PC-3 (cell line): Measurements from ENCODE around the gene MSMP. TPM values are rescaled to one million over a fixed set of nuclear protein-coding genes. Genes with fewer than 3 reads are reported as not detected.

Experiments used
- ATAC-seq: fragments of 200-7000 bp; cut with Tn5 transposase; 2 replicates; pipeline ENCODE4 v1.9.1; 2020; ENCODE audit warnings: mild to moderate bottlenecking, moderate library complexity
- BruUV-seq: library from RNA; stranded (reverse); fragments of 400-500 nt; replicated peaks from 2 replicates; lab custom pipeline; 2021; lab: Mats Ljungman, UMichigan
- CTCF ChIA-PET: fragments of 300-600 bp; sonication (Branson Sonifier 250); formaldehyde crosslinking; loops from one replicate; lab custom pipeline; 2022; ENCODE audit warnings: antibody characterized with exemption; lab: Charles Lee
- POLR2A ChIA-PET: fragments of 300-600 bp; sonication (Branson Sonifier 250); formaldehyde crosslinking; loops from one replicate; lab custom pipeline; 2022; ENCODE audit warnings: antibody characterized with exemption; ENCODE audit not compliant: unreplicated experiment; lab: Charles Lee
- DNase-seq: peaks from one replicate; pipeline ENCODE4 v3.0.0-alpha.2; 2015
- H2AFZ ChIP-seq: fragments of 300-600 bp; sonication (generic); 2 replicates; pipeline ENCODE4 v1.6.0; 2016; ENCODE audit warnings: antibody characterized with exemption, low read length
- H3F3A ChIP-seq: fragments of 300-600 bp; sonication (generic); one replicate; pipeline ENCODE4 v1.6.0; 2017; ENCODE audit warnings: antibody characterized with exemption, low read length, control low read depth, mild to moderate bottlenecking; ENCODE audit not compliant: unreplicated experiment
- H3K27ac ChIP-seq: fragments of 300-600 bp; sonication (generic); 2 replicates; pipeline ENCODE4 v1.5.1; 2016; ENCODE audit warnings: mild to moderate bottlenecking, low read length
- H3K27me3 ChIP-seq: fragments of 300-600 bp; sonication (generic); 2 replicates; pipeline ENCODE4 v1.6.1; 2016; ENCODE audit warnings: low read length, mixed read lengths
- H3K36me3 ChIP-seq: fragments of 300-600 bp; sonication (generic); 2 replicates; pipeline ENCODE4 v1.6.1; 2016; ENCODE audit warnings: low read depth, mixed run types, low read length, mixed read lengths
- H3K4me1 ChIP-seq: fragments of 300-600 bp; sonication (generic); 2 replicates; pipeline ENCODE4 v1.5.1; 2016; ENCODE audit warnings: low read length; ENCODE audit not compliant: insufficient read depth
- H3K4me2 ChIP-seq: fragments of 300-600 bp; sonication (generic); 2 replicates; pipeline ENCODE4 v1.6.0; 2016; ENCODE audit warnings: low read length
- H3K4me3 ChIP-seq: fragments of 300-600 bp; sonication (generic); 2 replicates; pipeline ENCODE4 v1.5.1; 2016; ENCODE audit warnings: mild to moderate bottlenecking, low read length, mixed read lengths
- H3K79me2 ChIP-seq: fragments of 300-600 bp; sonication (generic); 2 replicates; pipeline ENCODE4 v1.6.1; 2017; ENCODE audit warnings: low read length, mixed read lengths
- H3K9ac ChIP-seq: fragments of 300-600 bp; sonication (generic); 2 replicates; pipeline ENCODE4 v1.6.0; 2016; ENCODE audit warnings: mild to moderate bottlenecking, low read length
- H3K9me2 ChIP-seq: fragments of 300-600 bp; sonication (generic); replicated peaks from 2 replicates; pipeline ENCODE4 v1.6.1; 2016; ENCODE audit warnings: mixed run types, low read length, mixed read lengths
- H3K9me3 ChIP-seq: fragments of 300-600 bp; sonication (generic); 2 replicates; pipeline ENCODE4 v1.6.1; 2016; ENCODE audit warnings: low read length, mixed read lengths
- H4K20me1 ChIP-seq: fragments of 300-600 bp; sonication (generic); 2 replicates; pipeline ENCODE4 v1.6.1; 2016; ENCODE audit warnings: low read length, mixed read lengths
- EZH2 ChIP-seq: fragments of 300-600 bp; sonication (generic); IDR thresholded peaks from one replicate; pipeline ENCODE4 v1.6.1; 2017; ENCODE audit warnings: antibody characterized with exemption, mild to moderate bottlenecking, low read length; ENCODE audit not compliant: unreplicated experiment
- EZH2phosphoT487 ChIP-seq: fragments of 300-600 bp; sonication (generic); IDR thresholded peaks from 2 replicates; pipeline ENCODE4 v1.6.1; 2018; ENCODE audit warnings: mild to moderate bottlenecking, antibody characterized with exemption, low read length, borderline replicate concordance
- intact Hi-C: fragments of 100-400 bp; cut with micrococcal nuclease; formaldehyde crosslinking; loops from 2 replicates; pipeline ENCODE4 v1.9.0; 2023
- total RNA-seq: library from RNA; depleted of rRNA; stranded (reverse); fragments of >200 nt; gene quantifications from 2 replicates; pipeline ENCODE4 v1.2.3, GENCODE V29; 2014
- TF ChIP-seq, protein P1 (sequence below): fragments of 300-600 bp; sonication (generic); conservative IDR thresholded peaks from 2 replicates; pipeline ENCODE4 v1.5.1; 2017; ENCODE audit warnings: antibody characterized with exemption, low read depth, mild to moderate bottlenecking, low read length

The MSMP gene
- total RNA-seq, 1 experiment from 2014 or later, result 149 TPM

DNA sequence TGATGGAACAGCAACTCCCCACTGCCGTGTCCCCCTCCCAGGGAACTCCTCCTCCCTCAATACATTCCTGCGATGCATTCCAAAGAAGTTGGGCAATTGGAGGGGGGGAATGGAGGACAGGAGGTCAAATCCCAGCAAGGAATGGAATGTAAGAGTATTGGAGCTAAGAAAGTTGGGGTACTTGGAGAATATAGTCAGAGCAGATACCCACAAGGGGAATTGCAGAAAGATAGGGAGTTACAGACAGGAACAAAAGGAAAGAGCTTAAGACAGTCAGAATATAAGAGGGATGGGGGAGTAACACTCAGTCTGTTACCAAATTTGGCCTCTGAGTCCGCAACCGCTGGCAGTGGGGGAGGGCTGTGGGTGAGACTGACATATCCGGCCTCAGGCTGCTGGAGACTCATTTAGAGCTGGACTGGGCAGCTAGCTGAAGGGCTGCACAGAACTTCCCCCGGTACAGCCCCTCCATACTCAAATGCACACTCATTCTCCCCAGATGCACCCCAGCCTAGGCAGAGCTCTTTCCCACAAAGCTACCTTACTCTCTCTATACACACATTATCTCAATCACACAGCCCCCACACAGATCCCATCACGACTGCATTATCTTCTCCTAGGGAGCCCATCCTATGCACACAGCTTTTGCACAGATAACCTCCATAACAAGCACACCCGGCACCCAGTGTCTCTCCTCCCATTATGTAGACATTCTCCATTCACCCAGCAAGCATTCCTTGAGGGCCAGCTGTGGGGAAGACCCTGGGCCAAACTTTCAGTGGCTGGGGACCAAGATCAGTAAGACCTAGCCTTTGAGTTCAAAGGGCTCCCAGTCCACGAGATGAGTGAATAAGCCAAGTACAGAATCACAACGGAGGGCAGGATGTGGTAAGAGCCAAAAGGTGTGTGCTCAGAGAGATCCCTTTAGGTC is 25.8 kb downstream of the MSMP start:
- no TSS peak for BruUV-seq
- H3K4me1 ChIP-seq, result peaks cover 42% of the 10 kb centered on the region
- H3K9me3 ChIP-seq, result no peaks in the 10 kb centered on the region
- H3K4me3 ChIP-seq, result peak overlapping the region; percentile 90
- H3K9ac ChIP-seq, result peak overlapping the region; percentile 21; the same call in 1 of the 2 replicates
- intact Hi-C loops, result loop anchor here (2.0 kb wide), 1 partner anchor 70 kb away; the partner anchor contains the start of genes CCDC107 and RMRP
- H3K36me3 ChIP-seq, result peaks cover 3% of the 10 kb centered on the region; the same call in 1 of the 2 replicates
- H3K27ac ChIP-seq, result peak overlapping the region; percentile 63
- no peaks in the 10 kb centered on the region for H3K9me2 ChIP-seq
- no peaks in the 10 kb centered on the region for H4K20me1 ChIP-seq
- no peak for TF ChIP-seq EZH2phosphoT487
- no peak for TF ChIP-seq EZH2
- TF ChIP-seq, protein P1, sequence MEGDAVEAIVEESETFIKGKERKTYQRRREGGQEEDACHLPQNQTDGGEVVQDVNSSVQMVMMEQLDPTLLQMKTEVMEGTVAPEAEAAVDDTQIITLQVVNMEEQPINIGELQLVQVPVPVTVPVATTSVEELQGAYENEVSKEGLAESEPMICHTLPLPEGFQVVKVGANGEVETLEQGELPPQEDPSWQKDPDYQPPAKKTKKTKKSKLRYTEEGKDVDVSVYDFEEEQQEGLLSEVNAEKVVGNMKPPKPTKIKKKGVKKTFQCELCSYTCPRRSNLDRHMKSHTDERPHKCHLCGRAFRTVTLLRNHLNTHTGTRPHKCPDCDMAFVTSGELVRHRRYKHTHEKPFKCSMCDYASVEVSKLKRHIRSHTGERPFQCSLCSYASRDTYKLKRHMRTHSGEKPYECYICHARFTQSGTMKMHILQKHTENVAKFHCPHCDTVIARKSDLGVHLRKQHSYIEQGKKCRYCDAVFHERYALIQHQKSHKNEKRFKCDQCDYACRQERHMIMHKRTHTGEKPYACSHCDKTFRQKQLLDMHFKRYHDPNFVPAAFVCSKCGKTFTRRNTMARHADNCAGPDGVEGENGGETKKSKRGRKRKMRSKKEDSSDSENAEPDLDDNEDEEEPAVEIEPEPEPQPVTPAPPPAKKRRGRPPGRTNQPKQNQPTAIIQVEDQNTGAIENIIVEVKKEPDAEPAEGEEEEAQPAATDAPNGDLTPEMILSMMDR, result no peak
- ATAC-seq, result peak; percentile 4; the same call in 1 of the 2 replicates
- DNase-seq, result peak; percentile 70
- H3K4me2 ChIP-seq, result peak overlapping the region; percentile 90
- H3F3A ChIP-seq, result no peaks in the 10 kb centered on the region
- ChIA-PET POLR2A (no interaction called here), CTCF (interaction anchor here (0.5 to 1.6 kb wide), 3 partner anchors 9 to 98 kb away, joined by 3 to 6 read pairs (median 3); partner anchors contain the start of gene ARHGEF39)
- H2AFZ ChIP-seq, result no peak overlapping the region
- no peaks in the 10 kb centered on the region for H3K27me3 ChIP-seq
- H3K79me2 ChIP-seq, result peaks cover 56% of the 10 kb centered on the region

DNA sequence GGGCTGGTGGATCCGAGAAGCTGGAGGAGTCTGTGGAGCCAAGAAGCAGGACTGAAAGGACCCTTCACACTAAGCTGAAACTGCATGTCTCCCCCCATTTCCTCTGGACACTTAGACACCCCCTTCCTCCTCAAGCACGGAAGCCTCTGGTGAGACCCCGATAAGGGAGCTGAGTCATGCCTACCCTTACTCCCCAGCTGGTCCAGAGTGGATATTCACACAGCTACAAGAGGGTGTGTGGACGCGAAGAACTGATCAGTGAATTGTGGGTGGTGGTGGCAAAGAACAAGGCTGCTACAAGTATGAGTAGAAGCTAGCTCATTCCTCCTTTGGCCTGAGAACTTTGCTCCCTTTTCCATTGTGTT is 26.4 kb downstream of the MSMP start:
- Histone ChIP-seq H3K36me3 (peaks cover 3% of the 10 kb centered on the region; the same call in 1 of the 2 replicates), H2AFZ (no peak overlapping the region), H3K4me3 (peak overlapping the region; percentile 90; the same call in 1 of the 2 replicates), H3K9ac (0 out of 2 replicates have a peak overlapping the region, but pooled peaks have one; percentile 2), H4K20me1 (no peaks in the 10 kb centered on the region), H3F3A (no peaks in the 10 kb centered on the region), H3K9me3 (no peaks in the 10 kb centered on the region), H3K4me1 (peaks cover 42% of the 10 kb centered on the region), H3K4me2 (peak overlapping the region; percentile 90), H3K79me2 (peaks cover 56% of the 10 kb centered on the region), H3K27me3 (no peaks in the 10 kb centered on the region), H3K27ac (peak overlapping the region; percentile 63), H3K9me2 (no peaks in the 10 kb centered on the region)
- POLR2A ChIA-PET, result no interaction called here
- TF ChIP-seq EZH2, result no peak
- TF ChIP-seq, protein P1, result no peak
- TF ChIP-seq EZH2phosphoT487, result no peak
- ATAC-seq, result no peak
- intact Hi-C loops, result loop anchor here (2.0 kb wide), 1 partner anchor 69 kb away; the partner anchor contains the start of genes CCDC107 and RMRP
- CTCF ChIA-PET, result interaction anchor here (0.5 to 1.6 kb wide), 4 partner anchors 8 to 99 kb away, joined by 3 to 6 read pairs (median 3); partner anchors contain the start of genes ARHGEF39, CCDC107 and RMRP
- DNase-seq, result no peak
- BruUV-seq, result no TSS peak
